ENCODE results near the gene RAE1. TPM values are rescaled to one million over a fixed set of nuclear protein-coding genes. Genes with fewer than 3 reads are reported as not detected.

Gene RAE1
- total and polyA plus RNA-seq, 2 of the 8 experiments (the other 6 are each of a cell fraction or from before 2014, with no cell fraction given) = 35.9 to 44.9 TPM

DNA sequence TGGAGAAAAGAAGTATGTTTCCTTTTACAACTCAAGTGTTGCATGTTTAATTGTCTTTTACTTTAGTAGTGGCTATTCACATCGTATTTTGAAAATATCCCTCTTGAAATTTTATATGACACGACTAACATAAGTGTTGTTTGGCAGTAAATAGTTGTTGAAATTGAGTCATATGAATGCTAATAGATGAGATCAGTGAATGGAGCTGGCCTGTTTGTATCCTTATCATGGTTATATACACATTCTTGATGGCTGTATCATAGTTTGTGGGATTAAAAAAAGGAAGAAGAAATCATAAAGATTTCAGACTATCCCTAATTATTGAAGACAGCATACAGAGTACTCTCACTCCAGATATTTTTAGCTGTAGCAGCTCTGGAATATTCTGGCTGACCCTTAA is 8.2 kb upstream of the RAE1 start (continued):
- TF ChIP-seq CHD7 (IDR thresholded peaks at IDR 0.05; ENCODE audit: insufficient replicate concordance, low read length) (no peak), BRCA1 (IDR thresholded peaks at IDR 0.05; ENCODE audit: low read depth, low read length) (no peak), JUND (IDR thresholded peaks at IDR 0.05; ENCODE audit: low read length) (no peak), RXRA (IDR thresholded peaks at IDR 0.05; ENCODE audit: insufficient read depth, low read depth, low read length) (no peak), RFX5 (IDR thresholded peaks at IDR 0.05; ENCODE audit: borderline replicate concordance, low read depth, low read length) (no peak), USF2 (IDR thresholded peaks at IDR 0.05; ENCODE audit: low read length) (no peak), MAFK (IDR thresholded peaks at IDR 0.05; ENCODE audit: low read depth, low read length) (no peak), BACH1 (IDR thresholded peaks at IDR 0.05; ENCODE audit: low read length) (no peak), POLR2AphosphoS5 (IDR thresholded peaks at IDR 0.05; ENCODE audit: low read depth, low read length) (no peak)

Measured in H1 (cell line).